Peyer's patch (tissue), 4 donors: ENCODE measurements around the gene IL21R.

Experiments used
- CTCF ChIP-seq, 6 experiments: fragments of 450-650 bp in 4 of 6; fragments of 200-600 bp in 2 of 6; sonication (generic) in 1 of 6; IDR thresholded peaks; one replicate each; pipeline ENCODE4 v1.5.1; 2017 to 2019; ENCODE audit warnings: antibody characterized with exemption in 6 of 6, mild to moderate bottlenecking in 3 of 6, moderate library complexity in 1 of 6
- POLR2A ChIP-seq, 2 donors: fragments of 450-650 bp; IDR thresholded peaks; one replicate each; pipeline ENCODE4 v1.5.1; 2017; ENCODE audit warnings: antibody characterized with exemption in 2 of 2, mild to moderate bottlenecking in 2 of 2, moderate library complexity in 2 of 2

- TF ChIP-seq CTCF (IDR thresholded peaks at IDR 0.05) (no peak), POLR2A (IDR thresholded peaks at IDR 0.05) (no peak)
Measured at GRCh38 chr16:27403601-27403992, 1.6 kb downstream of the IL21R start.
